Measurements from ENCODE around the gene DSCAM.

DSCAM gene

DNA sequence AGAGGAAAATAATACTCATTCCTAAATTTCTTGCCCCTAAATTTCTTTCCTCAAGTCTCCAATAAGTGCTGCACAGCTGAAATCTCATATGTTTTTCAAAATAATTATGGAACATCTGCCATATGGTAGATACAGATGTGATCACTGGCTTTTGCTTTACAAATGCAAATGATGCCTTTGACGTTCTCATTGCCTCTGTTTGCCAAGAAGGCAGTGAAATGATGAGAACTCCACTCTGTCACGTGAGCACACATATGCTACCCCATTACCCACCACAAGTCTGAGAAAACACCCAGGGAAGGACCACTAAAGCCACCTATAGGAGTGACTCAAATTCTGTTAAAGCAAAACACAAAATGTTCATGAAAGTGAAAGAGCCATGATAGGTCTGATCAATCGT is 43.9 kb downstream of the DSCAM start:
- DNase-seq (ENCODE audit: low read depth in 2 of 2): no peak
- TF ChIP-seq, protein P1, sequence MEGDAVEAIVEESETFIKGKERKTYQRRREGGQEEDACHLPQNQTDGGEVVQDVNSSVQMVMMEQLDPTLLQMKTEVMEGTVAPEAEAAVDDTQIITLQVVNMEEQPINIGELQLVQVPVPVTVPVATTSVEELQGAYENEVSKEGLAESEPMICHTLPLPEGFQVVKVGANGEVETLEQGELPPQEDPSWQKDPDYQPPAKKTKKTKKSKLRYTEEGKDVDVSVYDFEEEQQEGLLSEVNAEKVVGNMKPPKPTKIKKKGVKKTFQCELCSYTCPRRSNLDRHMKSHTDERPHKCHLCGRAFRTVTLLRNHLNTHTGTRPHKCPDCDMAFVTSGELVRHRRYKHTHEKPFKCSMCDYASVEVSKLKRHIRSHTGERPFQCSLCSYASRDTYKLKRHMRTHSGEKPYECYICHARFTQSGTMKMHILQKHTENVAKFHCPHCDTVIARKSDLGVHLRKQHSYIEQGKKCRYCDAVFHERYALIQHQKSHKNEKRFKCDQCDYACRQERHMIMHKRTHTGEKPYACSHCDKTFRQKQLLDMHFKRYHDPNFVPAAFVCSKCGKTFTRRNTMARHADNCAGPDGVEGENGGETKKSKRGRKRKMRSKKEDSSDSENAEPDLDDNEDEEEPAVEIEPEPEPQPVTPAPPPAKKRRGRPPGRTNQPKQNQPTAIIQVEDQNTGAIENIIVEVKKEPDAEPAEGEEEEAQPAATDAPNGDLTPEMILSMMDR (IDR thresholded peaks at IDR 0.05; ENCODE audit: low read depth, low read length): no peak
- H3K4me3 ChIP-seq (replicated peaks in 1 of 2; ENCODE audit: low read depth in 2 of 2, low read length in 2 of 2): no peak overlapping the region

DNA sequence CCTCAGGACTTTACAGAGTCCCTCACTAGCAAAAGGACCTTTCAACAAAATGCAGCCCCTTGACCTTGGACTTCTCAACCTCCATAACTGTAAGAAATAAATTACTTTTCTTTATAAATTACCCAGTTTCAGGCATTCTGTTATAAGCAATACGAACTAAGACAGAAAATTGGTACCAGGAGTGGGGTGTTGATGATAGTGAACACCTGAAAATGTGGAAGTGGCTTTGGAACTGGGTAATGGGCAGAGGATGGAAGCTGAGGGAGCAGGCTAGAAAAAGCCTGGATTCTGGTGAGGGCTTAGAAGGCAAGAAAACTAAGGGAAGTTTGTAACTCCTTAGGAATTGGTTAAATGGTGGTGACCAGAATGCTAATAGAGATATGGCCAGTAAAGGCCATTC is 46.8 kb downstream of the DSCAM start:
- DNase-seq (ENCODE audit: low read depth in 2 of 2): no peak
- no peak overlapping the region for H3K4me3 ChIP-seq (replicated peaks in 1 of 2; ENCODE audit: low read depth in 2 of 2, low read length in 2 of 2)
- TF ChIP-seq, protein P1 (IDR thresholded peaks at IDR 0.05; ENCODE audit: low read depth, low read length): no peak

DNA sequence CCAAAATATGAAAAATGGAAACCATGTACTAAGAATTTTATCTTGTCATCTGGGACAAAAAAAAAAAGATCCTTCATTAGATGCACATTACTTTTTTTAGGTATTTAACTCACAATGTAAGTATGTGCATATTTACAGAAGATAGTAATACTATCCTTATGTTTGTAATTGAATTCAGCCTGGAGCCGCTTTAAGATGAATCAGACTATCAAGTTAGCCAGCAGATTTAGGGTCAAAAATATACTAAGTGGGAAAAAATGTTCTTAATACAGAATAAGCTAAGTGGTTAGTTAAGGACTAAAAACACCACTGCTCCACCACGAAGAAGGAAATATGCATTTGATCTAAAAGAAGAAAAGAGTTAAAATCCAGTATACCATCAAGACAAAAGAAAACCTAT is 49.1 kb downstream of the DSCAM start:
- no peak overlapping the region for H3K4me3 ChIP-seq (replicated peaks in 1 of 2; ENCODE audit: low read depth in 2 of 2, low read length in 2 of 2)
- TF ChIP-seq, protein P1 (IDR thresholded peaks at IDR 0.05; ENCODE audit: low read depth, low read length): no peak
- no peak for DNase-seq (ENCODE audit: low read depth in 2 of 2)

DNA sequence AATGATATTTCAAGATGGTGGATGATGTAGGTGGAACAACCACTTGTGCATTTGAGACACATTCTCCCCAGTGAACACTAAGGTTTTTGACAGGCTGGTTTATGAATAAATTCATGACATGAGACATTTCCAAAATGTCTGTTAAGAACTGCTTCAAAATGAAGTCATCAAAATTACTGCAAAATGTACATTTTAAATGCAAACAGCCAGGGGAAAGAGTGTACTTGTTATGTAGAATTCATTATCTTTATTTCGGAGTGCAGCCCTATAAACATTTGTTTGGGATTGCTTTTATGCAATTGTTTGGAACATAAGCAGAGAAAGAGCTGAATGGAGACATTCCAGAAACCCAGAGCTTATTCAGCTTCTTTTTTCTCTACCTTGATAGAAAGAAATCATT is 49.5 kb downstream of the DSCAM start:
- TF ChIP-seq, protein P1 (IDR thresholded peaks at IDR 0.05; ENCODE audit: low read depth, low read length): no peak
- DNase-seq (ENCODE audit: low read depth in 2 of 2): no peak
- H3K4me3 ChIP-seq (replicated peaks in 1 of 2; ENCODE audit: low read depth in 2 of 2, low read length in 2 of 2): no peak overlapping the region

DNA sequence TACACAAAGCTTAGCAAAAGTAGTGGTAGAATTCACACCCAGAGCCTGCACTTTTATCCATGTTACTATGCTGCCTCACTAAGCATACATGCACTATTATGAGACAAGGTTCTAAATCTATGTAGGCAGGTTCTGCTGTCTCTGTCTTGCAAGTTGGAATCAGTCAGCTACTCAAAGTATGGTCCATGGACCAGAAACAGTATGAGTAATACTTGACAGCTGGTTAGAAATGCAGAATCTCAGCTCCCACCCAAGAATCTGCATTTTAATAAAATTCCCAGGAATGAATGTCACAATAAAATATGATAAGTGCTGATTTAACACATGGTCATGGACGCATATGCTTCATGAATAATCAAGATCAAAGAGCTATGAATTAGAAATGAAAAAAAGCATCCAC is 50.5 kb downstream of the DSCAM start:
- TF ChIP-seq, protein P1 (IDR thresholded peaks at IDR 0.05; ENCODE audit: low read depth, low read length): no peak
- no peak for DNase-seq (ENCODE audit: low read depth in 2 of 2)
- no peak overlapping the region for H3K4me3 ChIP-seq (replicated peaks in 1 of 2; ENCODE audit: low read depth in 2 of 2, low read length in 2 of 2)

DNA sequence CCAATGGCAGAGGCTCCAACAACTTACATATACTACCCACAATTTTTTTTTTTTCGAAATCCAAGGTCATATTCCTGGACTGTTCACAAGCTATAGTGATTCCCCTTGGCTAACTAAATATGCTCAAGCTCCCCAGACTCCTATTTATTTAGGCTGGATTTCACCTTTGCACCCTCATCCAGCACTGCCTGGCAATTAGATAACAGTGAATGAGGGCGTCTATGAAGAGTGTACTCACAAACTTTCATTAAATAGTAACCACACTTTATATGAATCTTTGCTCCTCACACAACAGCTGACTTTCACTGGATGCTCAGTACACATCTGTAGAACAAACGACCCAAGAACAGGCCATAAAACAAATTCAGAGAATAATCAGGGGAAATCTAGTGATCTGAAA is 51.6 kb downstream of the DSCAM start:
- DNase-seq (ENCODE audit: low read depth in 2 of 2): no peak
- no peak overlapping the region for H3K4me3 ChIP-seq (replicated peaks in 1 of 2; ENCODE audit: low read depth in 2 of 2, low read length in 2 of 2)
- TF ChIP-seq, protein P1 (IDR thresholded peaks at IDR 0.05; ENCODE audit: low read depth, low read length): no peak

DNA sequence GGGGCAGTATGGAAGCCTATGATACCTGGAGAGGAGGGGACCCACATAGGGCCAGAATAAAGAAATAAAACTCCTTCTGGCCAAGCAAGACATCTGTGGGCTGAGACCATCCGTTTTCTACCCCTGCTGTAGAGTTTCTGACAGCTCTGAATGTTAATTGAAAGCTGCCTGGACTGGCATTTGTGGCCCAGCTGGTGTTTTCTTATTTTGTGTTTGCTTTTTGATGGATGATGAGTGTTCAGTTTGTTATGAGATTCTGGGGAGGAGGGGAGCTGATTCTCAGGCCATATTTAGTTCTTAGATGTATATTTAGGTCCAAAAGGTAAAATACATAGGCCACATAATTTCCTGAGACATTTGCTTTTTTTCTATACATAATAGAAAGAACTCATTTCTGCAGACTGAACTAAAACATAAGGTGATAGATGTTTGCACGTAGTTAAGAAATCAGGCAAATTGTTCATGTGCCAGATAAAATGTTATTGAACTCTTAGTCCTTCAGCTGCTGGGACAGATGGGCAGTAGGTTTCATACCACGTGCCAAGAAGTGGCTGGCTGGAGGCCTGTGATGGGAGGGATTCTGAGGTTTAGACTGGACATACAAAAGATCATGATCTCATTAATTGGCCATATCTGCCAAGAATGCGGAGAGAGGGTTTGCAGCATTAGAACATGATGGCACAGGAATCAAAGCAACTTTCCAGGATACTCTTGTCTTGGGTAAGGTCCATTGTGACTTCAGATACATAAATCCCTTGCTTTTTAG is 54.1 kb downstream of the DSCAM start:
- H3K4me3 ChIP-seq (replicated peaks in 1 of 2; ENCODE audit: low read depth in 2 of 2, low read length in 2 of 2): no peak overlapping the region
- DNase-seq (ENCODE audit: low read depth in 2 of 2): no peak
- TF ChIP-seq, protein P1 (IDR thresholded peaks at IDR 0.05; ENCODE audit: low read depth, low read length): no peak
